GM23338 (cell line): ENCODE measurements around the gene CBARP.
"Not testable (repeated sequence)": the region's sequence is repeated elsewhere in the genome, so short reads cannot be mapped to it uniquely, and the experiment has no call there.

Experiments used
- EZH2 ChIP-seq: fragments of 200-600 bp; sonication (generic); IDR thresholded peaks from one replicate; pipeline ENCODE4 v1.8.0; 2017; ENCODE audit warnings: antibody characterized with exemption, mild to moderate bottlenecking, low read depth; ENCODE audit not compliant: unreplicated experiment
- POLR2AphosphoS5 ChIP-seq: IDR thresholded peaks from 2 replicates; pipeline ENCODE4 v1.6.1; 2016; ENCODE audit warnings: antibody characterized with exemption, low read depth

DNA sequence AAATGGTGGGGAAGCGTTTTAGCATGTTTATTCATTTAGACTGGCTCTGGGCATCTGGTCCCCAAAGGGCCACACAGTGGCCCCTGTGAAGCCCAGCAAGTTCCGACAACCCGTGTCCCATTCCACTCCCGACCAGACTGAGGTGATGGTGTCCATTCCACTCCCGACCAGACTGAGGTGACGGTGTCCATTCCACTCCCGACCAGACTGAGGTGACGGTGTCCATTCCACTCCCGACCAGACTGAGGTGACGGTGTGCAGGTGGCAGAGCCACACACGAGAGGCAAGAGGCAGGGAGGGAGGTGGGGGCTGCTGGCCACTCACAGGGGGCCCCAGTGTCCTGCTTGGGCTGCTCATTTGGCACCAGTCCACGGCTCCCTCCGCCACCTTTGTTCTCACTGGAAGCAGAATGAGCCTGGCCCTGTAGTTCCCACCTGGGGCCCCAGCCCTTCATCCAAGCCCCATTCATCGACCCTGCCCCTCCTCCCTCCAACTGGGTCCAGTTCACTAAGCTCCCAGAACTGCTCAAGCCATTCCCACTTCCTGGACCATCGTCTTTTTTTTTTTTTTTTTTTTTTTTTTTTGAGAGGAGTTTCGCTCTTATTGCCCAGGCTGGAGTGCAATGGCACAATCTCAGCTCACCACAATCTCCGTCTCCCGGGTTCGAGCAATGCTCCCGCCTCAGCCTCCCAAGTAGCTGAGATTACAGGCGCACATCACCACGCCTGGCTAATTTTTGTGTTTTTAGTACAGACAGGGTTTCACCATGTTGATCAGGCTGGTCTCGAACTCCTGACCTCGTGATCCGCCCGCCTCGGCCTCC, 8.7 kb upstream of the CBARP start:
- not testable (repeated sequence) for TF ChIP-seq POLR2AphosphoS5, EZH2
